Endothelial cell of umbilical vein (primary cell): ENCODE results near the gene KAT6B.

ENCODE experiments used
- POLR2A ChIP-seq: IDR thresholded peaks from 2 replicates; pipeline ENCODE4 v1.6.1; 2012; ENCODE audit warnings: low read depth, mild to moderate bottlenecking, control low read depth, low read length
- TF ChIP-seq, protein P1 (sequence below), 2 donors: IDR thresholded peaks; 1 replicate in 1 of 2; 2 replicates in 1 of 2; pipeline ENCODE4 v1.5.1; 2011; ENCODE audit warnings: low read length in 2 of 2, mild to moderate bottlenecking in 2 of 2, moderate library complexity in 2 of 2, control low read depth in 1 of 2, inconsistent platforms in 1 of 2, low read depth in 1 of 2; ENCODE audit not compliant: insufficient read depth in 1 of 2; ENCODE audit errors: extremely low read depth in 1 of 2
- TF ChIP-seq, protein P2 (sequence below): IDR thresholded peaks from 2 replicates; pipeline ENCODE4 v1.6.1; 2011; ENCODE audit not compliant: insufficient read depth, insufficient read length

DNA sequence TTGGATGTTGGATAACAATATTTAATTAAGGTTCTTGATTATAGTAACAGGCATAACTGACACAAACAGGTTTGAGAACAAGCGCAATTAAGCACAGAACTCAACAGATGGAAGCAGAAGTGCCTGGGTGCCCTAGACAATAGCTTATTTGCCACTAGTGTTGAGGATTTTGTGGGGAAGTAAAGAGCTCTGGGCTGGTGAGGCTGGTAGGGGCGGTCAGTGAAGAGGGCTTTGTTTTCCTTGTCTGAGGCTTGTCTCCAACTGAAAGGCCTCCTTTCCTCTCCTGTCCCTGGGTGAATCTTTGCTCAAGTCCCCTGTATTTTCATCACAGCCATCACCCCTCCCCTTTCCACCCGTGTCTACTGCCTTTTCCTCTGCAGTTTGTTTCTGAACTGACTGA, 104.6 kb downstream of the KAT6B start:
- TF ChIP-seq, protein P1, sequence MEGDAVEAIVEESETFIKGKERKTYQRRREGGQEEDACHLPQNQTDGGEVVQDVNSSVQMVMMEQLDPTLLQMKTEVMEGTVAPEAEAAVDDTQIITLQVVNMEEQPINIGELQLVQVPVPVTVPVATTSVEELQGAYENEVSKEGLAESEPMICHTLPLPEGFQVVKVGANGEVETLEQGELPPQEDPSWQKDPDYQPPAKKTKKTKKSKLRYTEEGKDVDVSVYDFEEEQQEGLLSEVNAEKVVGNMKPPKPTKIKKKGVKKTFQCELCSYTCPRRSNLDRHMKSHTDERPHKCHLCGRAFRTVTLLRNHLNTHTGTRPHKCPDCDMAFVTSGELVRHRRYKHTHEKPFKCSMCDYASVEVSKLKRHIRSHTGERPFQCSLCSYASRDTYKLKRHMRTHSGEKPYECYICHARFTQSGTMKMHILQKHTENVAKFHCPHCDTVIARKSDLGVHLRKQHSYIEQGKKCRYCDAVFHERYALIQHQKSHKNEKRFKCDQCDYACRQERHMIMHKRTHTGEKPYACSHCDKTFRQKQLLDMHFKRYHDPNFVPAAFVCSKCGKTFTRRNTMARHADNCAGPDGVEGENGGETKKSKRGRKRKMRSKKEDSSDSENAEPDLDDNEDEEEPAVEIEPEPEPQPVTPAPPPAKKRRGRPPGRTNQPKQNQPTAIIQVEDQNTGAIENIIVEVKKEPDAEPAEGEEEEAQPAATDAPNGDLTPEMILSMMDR (IDR thresholded peaks at IDR 0.05; ENCODE audit: extremely low read depth in 1 of 2, insufficient read depth in 1 of 2, low read depth in 1 of 2, low read length in 2 of 2): no peak
- TF ChIP-seq POLR2A: no peak
- TF ChIP-seq, protein P2, sequence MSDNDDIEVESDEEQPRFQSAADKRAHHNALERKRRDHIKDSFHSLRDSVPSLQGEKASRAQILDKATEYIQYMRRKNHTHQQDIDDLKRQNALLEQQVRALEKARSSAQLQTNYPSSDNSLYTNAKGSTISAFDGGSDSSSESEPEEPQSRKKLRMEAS: no peak
